ENCODE measurements around the gene SMIM34.

Gene SMIM34

DNA sequence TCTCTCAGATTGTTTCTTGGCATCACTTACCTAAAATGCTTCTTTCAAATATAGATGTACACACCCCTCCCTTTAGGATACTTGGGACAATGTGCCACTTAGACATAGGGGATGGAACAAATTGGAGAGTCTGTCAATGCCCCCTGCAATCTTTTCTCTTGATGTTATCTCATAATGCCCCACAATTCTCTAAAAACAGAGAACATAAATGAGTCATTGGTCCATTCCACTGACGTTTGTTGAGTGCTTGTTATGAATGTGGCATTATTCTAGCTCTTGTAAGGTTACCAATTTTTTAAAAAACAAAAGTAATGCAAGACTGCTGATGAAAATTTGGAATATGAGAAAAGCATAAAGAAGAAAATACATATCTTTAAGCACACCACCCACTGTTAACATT, 54.0 kb downstream of the SMIM34 start:
- no peak for DNase-seq

Measured in activated CD8-positive, alpha-beta memory T cell treated with anti-CD3 and anti-CD28 coated beads, Interleukin-2, amount 50 U/mL, for 48 hours (primary cell).